Measurements from ENCODE around the gene P3H4.

The P3H4 gene

DNA sequence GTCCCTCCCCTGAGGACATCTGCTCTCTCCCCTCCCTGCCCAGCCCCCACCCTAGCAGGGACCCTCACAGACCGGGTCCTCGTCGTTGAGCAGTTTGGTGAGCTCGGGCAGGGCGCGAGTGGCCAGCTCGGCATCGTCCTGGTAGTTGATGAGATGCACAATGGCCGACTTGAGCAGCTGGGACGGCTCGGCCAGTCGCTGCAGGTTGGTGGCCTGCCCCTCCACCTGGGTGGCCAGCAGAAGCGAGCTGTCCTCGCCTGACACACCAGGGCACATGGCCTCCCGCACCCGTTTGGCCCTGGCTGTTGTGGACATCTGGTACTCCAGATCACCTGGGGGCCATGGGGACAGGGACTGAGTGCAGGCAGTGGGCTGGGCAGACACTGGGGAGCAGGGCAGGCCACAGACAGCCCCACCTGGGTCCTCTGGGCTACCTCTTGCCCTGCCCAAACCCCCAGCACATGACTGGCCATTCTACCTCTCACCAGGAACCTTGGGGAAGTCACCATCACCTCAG lies 42.3 kb downstream of the P3H4 start:
- DNase-seq, result no peak

DNA sequence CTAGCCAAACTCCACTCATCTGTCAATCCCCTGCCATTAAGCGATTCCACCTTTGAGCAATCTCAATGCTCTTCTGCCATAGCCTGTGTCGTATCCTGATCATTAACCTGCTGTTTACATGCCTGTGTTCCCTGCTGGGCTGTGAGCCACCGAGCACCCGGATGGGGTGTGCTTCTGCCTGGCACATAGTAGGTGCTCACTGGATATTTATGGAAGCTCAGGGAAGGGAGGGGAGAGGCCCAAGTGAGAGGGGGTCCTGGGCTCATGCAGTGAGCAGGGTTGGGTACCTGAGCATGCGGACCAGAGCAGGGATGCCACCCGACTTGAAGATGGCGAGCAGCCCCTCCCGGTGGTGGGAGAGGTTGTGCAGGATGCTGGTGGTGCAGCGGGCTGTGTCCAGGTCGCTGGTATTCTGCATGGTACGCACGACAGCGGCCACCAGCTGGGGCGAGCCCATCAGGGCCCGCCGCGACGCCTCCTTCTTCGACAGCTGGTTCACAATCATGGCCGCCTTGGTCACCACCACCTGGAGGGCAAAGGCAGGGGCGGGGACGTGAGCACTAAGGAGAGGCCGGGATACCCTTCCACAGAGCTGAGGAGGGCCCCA lies 43.0 kb downstream of the P3H4 start:
- no peak for DNase-seq

- no peak for DNase-seq
Measured at GRCh38 chr17:41767324-41768042, 44.3 kb downstream of the P3H4 start.

GRCh38 chr17:41766135-41766534 lies 45.6 kb downstream of the P3H4 start:
- DNase-seq, result no peak

DNA sequence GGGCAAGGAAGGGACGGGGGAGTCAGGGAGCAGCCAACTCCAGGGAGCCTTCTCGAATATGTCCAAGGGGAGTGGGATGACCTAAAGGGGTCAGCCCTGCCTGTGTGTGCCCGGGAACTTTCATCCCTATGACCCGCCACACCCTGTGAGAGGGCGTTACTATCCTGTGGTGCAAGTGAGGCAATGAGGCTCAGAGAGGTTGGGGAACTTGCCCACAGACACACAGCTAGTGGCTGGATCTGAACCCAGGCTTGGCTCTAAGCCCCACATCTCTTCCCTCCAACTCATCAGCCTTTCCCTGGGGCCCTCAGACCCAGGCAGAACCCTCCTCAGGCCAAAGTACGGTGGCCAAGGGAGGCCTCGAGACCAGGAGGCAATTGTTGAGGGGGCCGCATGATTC lies 48.4 kb downstream of the P3H4 start:
- no peak for DNase-seq

DNA sequence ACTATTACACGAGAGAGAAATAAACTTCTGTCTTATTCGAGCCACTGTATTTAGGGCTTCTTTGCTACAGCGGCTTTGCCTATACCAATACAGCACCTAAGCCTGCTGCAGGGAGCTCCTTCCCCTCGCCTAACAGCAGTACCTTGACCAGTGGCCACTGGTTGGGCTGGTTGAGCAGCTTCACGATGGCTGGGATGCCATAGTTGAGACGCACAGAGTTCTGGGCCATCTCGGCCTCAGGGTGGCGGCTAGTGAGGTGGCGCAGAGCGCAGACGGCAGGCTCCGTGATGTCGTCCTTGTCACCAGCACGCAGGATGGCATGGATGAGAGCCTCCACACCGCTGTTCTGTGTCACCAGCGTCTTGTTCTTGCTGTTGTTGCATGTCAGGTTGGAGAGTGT lies 48.9 kb downstream of the P3H4 start:
- DNase-seq, result no peak

- no peak for DNase-seq
Measured at GRCh38 chr17:41762391-41762790, 49.4 kb downstream of the P3H4 start.

DNA sequence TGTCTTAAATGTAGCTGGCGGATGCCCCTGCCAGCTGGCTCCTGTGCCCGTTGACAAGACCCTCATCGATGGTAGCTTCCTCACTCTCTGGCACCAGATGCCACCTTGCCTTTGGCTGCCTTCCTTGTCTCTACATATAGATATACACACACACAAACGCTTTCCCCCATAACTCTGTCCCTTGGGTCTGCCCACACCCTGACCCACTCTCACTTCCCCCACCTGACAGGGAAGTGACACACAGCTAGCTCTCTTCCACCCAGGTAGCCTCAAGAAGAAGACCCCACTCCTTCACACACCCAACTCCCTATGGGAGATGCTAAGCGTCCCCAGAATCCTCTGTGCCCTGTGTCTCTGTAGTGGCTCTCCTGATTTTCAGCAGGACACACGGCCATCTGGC lies 50.9 kb downstream of the P3H4 start:
- DNase-seq, result no peak

DNA sequence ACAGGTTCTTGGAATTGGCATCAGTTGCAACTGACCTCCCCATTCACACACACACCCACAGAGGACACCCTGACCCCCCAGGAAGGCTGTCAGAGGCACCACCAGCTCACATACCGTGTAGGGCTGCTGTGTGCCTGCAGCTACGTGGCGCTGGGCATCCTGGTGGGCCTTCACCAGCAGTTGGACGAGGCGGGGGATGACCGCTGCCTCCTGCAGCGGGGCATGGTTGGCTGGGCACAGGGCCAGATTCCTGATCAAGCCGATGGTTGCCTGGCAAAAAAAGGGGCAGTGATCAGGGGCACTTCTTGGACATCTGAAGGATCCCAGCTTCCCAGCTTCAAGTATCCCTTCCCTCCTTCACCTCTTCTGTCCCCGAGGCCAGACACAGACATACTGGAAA lies 53.1 kb downstream of the P3H4 start:
- no peak for DNase-seq

GRCh38 chr17:41754066-41754465 lies 57.7 kb downstream of the P3H4 start:
- DNase-seq, result no peak
